Measurements from ENCODE around the gene AKNAD1. TPM values are rescaled to one million over a fixed set of nuclear protein-coding genes. Genes with fewer than 3 reads are reported as not detected.

The AKNAD1 gene
- total RNA-seq, 4 donors from 2014 or later: 0.29 to 23.3 (median 0.98) TPM; not detected in 1

DNA sequence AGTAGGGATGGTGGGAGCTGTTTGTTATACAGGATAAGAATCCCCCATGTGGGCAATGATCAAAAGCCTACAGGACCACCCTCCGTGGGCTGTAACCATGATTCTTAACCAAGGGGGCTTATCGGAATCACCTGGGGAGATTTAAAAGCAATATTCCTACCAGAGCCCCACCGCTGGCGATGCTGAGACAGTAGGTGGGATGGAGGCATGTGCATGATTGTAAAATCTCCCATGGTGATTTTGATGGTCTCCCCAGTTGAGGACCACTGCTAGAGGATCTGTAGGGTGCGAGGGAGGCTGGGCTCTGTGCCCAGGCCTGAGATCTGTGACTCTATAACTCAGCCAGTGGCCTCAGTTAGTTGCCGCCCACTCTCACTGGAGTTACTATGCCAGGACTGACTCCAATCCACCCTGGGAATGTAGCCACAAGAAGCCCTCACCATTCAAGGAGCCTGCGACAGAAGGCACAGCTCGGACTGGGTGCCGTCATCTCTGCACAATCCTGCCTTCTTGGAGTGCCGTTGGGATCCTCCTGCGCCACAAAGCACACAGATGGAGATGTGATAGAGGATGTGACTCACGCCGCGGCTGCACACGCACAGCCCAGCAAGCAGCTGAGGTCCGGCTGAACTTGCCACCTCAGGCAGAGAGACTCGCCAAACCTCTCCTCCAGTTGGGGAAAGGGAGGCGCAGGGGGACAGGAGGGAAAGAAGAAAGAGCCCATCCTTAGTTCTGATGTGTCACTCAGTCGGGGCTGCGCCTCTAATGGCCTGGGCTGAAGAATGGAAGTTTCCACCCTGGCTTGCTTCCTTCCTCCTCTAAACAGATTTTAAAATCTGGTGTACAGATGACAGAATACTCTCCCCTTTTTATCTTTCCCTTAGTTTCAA is 26.5 kb downstream of the AKNAD1 start:
- H3K27me3 ChIP-seq: no peaks in the 10 kb centered on the region
- H3K36me3 ChIP-seq: no peaks in the 10 kb centered on the region
- no peak overlapping the region for H3K4me3 ChIP-seq
- peaks cover 13 to 23% of the 10 kb centered on the region in 2 donors for H3K4me1 ChIP-seq
- intact Hi-C loops (cut with DNase I; ENCODE audit: low total_unique reads): no loop called here
- peak; percentile 83 to 86 for DNase-seq
- peak overlapping the region; percentile 85 to 92 for H3K27ac ChIP-seq
- H3K9me3 ChIP-seq: no peaks in the 10 kb centered on the region
- peak; percentile 21 to 57 for TF ChIP-seq POLR2A (IDR thresholded peaks at IDR 0.05)
- TF ChIP-seq, protein P1, sequence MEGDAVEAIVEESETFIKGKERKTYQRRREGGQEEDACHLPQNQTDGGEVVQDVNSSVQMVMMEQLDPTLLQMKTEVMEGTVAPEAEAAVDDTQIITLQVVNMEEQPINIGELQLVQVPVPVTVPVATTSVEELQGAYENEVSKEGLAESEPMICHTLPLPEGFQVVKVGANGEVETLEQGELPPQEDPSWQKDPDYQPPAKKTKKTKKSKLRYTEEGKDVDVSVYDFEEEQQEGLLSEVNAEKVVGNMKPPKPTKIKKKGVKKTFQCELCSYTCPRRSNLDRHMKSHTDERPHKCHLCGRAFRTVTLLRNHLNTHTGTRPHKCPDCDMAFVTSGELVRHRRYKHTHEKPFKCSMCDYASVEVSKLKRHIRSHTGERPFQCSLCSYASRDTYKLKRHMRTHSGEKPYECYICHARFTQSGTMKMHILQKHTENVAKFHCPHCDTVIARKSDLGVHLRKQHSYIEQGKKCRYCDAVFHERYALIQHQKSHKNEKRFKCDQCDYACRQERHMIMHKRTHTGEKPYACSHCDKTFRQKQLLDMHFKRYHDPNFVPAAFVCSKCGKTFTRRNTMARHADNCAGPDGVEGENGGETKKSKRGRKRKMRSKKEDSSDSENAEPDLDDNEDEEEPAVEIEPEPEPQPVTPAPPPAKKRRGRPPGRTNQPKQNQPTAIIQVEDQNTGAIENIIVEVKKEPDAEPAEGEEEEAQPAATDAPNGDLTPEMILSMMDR (IDR thresholded peaks at IDR 0.05): no peak

DNA sequence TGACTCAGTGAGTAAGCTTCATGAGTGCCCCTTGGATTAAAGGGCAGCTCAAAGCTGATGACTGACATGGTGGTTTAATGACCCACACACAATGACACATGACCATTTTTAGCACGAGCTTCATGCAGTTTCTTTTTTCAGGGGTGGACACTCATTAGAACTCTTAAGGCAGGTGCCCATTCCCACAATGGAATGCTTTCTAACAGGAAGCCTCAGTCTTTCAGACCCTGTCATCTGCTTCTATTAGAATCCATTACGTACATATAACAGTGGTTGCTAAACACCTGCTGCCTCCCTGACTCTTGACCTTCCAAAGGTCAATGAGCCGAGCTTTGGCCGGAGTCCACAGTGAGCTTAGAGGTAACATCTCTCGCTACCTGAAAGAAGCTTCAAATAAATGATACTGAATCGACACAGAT is 27.4 kb downstream of the AKNAD1 start:
- peaks cover 13 to 23% of the 10 kb centered on the region in 2 donors for H3K4me1 ChIP-seq
- intact Hi-C loops (cut with DNase I; ENCODE audit: low total_unique reads): no loop called here
- no peak overlapping the region for H3K4me3 ChIP-seq
- no peak for TF ChIP-seq POLR2A (IDR thresholded peaks at IDR 0.05)
- TF ChIP-seq, protein P1 (IDR thresholded peaks at IDR 0.05): no peak
- no peaks in the 10 kb centered on the region for H3K36me3 ChIP-seq
- H3K27ac ChIP-seq: peak overlapping the region; percentile 85 to 92
- no peaks in the 10 kb centered on the region for H3K27me3 ChIP-seq
- DNase-seq: no peak
- H3K9me3 ChIP-seq: no peaks in the 10 kb centered on the region

- TF ChIP-seq POLR2A (IDR thresholded peaks at IDR 0.05): no peak
- TF ChIP-seq, protein P1 (IDR thresholded peaks at IDR 0.05): peak; percentile 73 to 81 (median 76)
- Histone ChIP-seq H3K27ac (peak overlapping the region; percentile 85 to 92), H3K9me3 (no peaks in the 10 kb centered on the region), H3K4me3 (no peak overlapping the region), H3K27me3 (no peaks in the 10 kb centered on the region), H3K36me3 (no peaks in the 10 kb centered on the region), H3K4me1 (peaks cover 13 to 23% of the 10 kb centered on the region in 2 donors)
- intact Hi-C loops (cut with DNase I; ENCODE audit: low total_unique reads): no loop called here
- DNase-seq: peak; percentile 82 to 89
Observed at GRCh38 chr1:108828074-108828961, 28.6 kb downstream of the AKNAD1 start.

DNA sequence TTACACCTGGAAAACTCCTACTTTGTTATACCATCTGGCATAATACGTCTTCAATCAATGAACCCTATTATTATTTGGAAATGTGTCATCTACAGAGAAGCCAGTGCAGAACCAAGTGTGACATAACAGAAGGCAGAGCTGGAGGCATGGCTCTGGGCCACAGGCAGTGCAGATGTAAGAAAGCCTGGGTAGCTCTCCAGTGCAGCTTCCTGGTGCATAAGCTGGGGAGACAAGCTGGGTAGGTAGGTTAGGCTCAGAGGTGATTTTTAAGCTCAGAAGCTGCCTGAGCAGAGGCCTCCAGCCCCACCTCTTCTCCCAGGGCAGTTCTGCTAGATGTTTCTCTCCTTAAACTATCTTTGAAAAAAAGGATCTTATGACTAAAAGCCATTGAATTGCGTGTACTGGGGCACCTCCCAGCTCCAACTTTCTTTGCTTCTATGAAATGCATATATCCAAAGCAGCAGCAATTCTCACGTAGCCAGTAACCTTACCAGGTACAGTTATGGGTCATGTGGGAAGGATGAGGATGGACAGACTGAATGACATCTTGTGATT is 30.7 kb downstream of the AKNAD1 start:
- no peak for TF ChIP-seq POLR2A (IDR thresholded peaks at IDR 0.05)
- TF ChIP-seq, protein P1 (IDR thresholded peaks at IDR 0.05): no peak
- no peak overlapping the region for H3K4me3 ChIP-seq
- H3K27me3 ChIP-seq: no peaks in the 10 kb centered on the region
- no peaks in the 10 kb centered on the region for H3K36me3 ChIP-seq
- H3K27ac ChIP-seq: no peak overlapping the region
- no peaks in the 10 kb centered on the region for H3K9me3 ChIP-seq
- peaks cover 5 to 23% of the 10 kb centered on the region in 2 donors for H3K4me1 ChIP-seq
- no peak for DNase-seq
- intact Hi-C loops (cut with DNase I; ENCODE audit: low total_unique reads): no loop called here

Measured in uterus (tissue), 4 donors.